GM12878 (cell line): ENCODE data around the gene POU5F1. TPM values are rescaled to one million over a fixed set of nuclear protein-coding genes. Genes with fewer than 3 reads are reported as not detected.

Experiments
- ATAC-seq: fragments of 200-7000 bp; cut with Tn5 transposase; 3 replicates; pipeline ENCODE4 v1.9.1; 2020; ENCODE audit warnings: mild to moderate bottlenecking, moderate library complexity
- BruUV-seq: library from RNA; stranded (reverse); fragments of 400-500 nt; replicated peaks from 2 replicates; lab custom pipeline; 2021; lab: Mats Ljungman, UMichigan
- CTCF ChIA-PET: fragments of 300-600 bp; sonication (Branson Sonifier 250); formaldehyde crosslinking; extraction: SDS; loops from one replicate; lab custom pipeline; 2021; ENCODE audit warnings: inconsistent platforms; lab: Yijun Ruan, JAX
- POLR2A ChIA-PET: fragments of 350-600 bp; formaldehyde crosslinking; extraction: SDS; loops from one replicate; lab custom pipeline; 2021; ENCODE audit warnings: inconsistent platforms; lab: Charles Lee
- RAD21 ChIA-PET: fragments of 300-600 bp; sonication (Branson Sonifier 250); formaldehyde crosslinking; loops from one replicate; lab custom pipeline; 2023; ENCODE audit warnings: antibody characterized with exemption; ENCODE audit not compliant: unreplicated experiment; lab: Charles Lee
- SMC1A ChIA-PET: fragments of 300-600 bp; sonication (Branson Sonifier 250); formaldehyde crosslinking; loops from one replicate; lab custom pipeline; 2023; ENCODE audit not compliant: unreplicated experiment, uncharacterized antibody; lab: Charles Lee
- DNase-seq: peaks from one replicate; pipeline ENCODE4 v3.0.0-alpha.2; 2011; ENCODE audit warnings: low read depth, low spot score
- FAIRE-seq: peaks from 3 replicates; lab custom pipeline; 2011; peaks lifted over from hg19 to GRCh38; lab: Jason Lieb, UNC
- H2AFZ ChIP-seq: 2 replicates; pipeline ENCODE4 v1.6.0; 2011; ENCODE audit warnings: low read depth, low read length, control low read depth; ENCODE audit not compliant: control insufficient read depth
- H3K27ac ChIP-seq: 2 replicates; pipeline ENCODE4 v1.5.1; 2011; ENCODE audit warnings: control low read depth; ENCODE audit not compliant: control insufficient read depth, insufficient read depth
- H3K27me3 ChIP-seq, 2 experiments: replicated peaks in 1 of 2; 2 replicates each; pipeline versions ENCODE4 v1.6.0 to v1.6.1; 2011; ENCODE audit warnings: low read length in 1 of 2; ENCODE audit not compliant: control insufficient read depth in 2 of 2, insufficient read depth in 2 of 2
- H3K36me3 ChIP-seq, 2 experiments: 2 replicates each; pipeline ENCODE4 v1.5.1; 2011; ENCODE audit warnings: low read length in 1 of 2; ENCODE audit not compliant: control insufficient read depth in 2 of 2, insufficient read depth in 2 of 2
- H3K4me1 ChIP-seq: 2 replicates; pipeline ENCODE4 v1.6.1; 2011; ENCODE audit warnings: mild to moderate bottlenecking, low read length, moderate library complexity, mixed read lengths; ENCODE audit not compliant: control insufficient read depth, insufficient read depth
- H3K4me2 ChIP-seq: 2 replicates; pipeline ENCODE4 v1.6.0; 2011; ENCODE audit warnings: control low read depth; ENCODE audit not compliant: control insufficient read depth, insufficient read depth
- H3K4me3 ChIP-seq: fragments of 200-600 bp; sonication (generic); 2 replicates; pipeline ENCODE4 v1.5.1; 2016
- H3K79me2 ChIP-seq: 2 replicates; pipeline ENCODE4 v1.6.0; 2011; ENCODE audit warnings: low read length; ENCODE audit not compliant: control insufficient read depth, insufficient read depth
- H3K9ac ChIP-seq: 2 replicates; pipeline ENCODE4 v1.8.0; 2011; ENCODE audit warnings: low read length, control low read depth, mixed read lengths; ENCODE audit not compliant: control insufficient read depth, insufficient read depth
- H3K9me3 ChIP-seq: replicated peaks from 3 replicates; pipeline ENCODE4 v1.5.1; 2011; ENCODE audit warnings: mild to moderate bottlenecking, low read length; ENCODE audit not compliant: control insufficient read depth, insufficient read depth
- H4K20me1 ChIP-seq: 2 replicates; pipeline ENCODE4 v1.6.0; 2011; ENCODE audit not compliant: control insufficient read depth, insufficient read depth
- EGR1 ChIP-seq, 2 experiments: IDR thresholded peaks; 1 replicate in 1 of 2; 2 replicates in 1 of 2; pipeline ENCODE4 v1.6.1; 2011 to 2012; ENCODE audit warnings: low read depth in 2 of 2, low read length in 2 of 2, borderline replicate concordance in 1 of 2, mild to moderate bottlenecking in 1 of 2, moderate library complexity in 1 of 2
- ETV6 ChIP-seq, 2 experiments: fragments of 450-650 bp in 1 of 2; IDR thresholded peaks in 1 of 2; conservative IDR thresholded peaks in 1 of 2; 2 replicates each; pipeline ENCODE4 v1.6.1; 2014; ENCODE audit warnings: antibody characterized with exemption in 1 of 2, borderline replicate concordance in 1 of 2, low read depth in 1 of 2, mild to moderate bottlenecking in 1 of 2, moderate library complexity in 1 of 2
- KLF5 ChIP-seq: fragments of 450-650 bp; IDR thresholded peaks from 2 replicates; pipeline ENCODE4 v1.6.1; 2014; ENCODE audit warnings: mild to moderate bottlenecking; ENCODE audit not compliant: partially characterized antibody
- LARP7 ChIP-seq: fragments of 450-650 bp; IDR thresholded peaks from 2 replicates; pipeline ENCODE4 v1.6.1; 2017; ENCODE audit warnings: mild to moderate bottlenecking
- NR2C1 ChIP-seq: fragments of 450-650 bp; IDR thresholded peaks from 2 replicates; pipeline ENCODE4 v1.6.1; 2017; ENCODE audit warnings: antibody characterized with exemption, mild to moderate bottlenecking, moderate library complexity
- NR2F1 ChIP-seq: fragments of 450-650 bp; conservative IDR thresholded peaks from 2 replicates; pipeline ENCODE4 v1.6.1; 2017; ENCODE audit warnings: mild to moderate bottlenecking
- RAD21 ChIP-seq: IDR thresholded peaks from 2 replicates; pipeline ENCODE4 v1.6.1; 2011; ENCODE audit warnings: mild to moderate bottlenecking, low read depth, low read length, moderate library complexity; ENCODE audit not compliant: insufficient read depth
- RBBP5 ChIP-seq: fragments of 200-600 bp; sonication (generic); conservative IDR thresholded peaks from 2 replicates; pipeline ENCODE4 v1.6.1; 2016
- SMAD1 ChIP-seq: fragments of 450-650 bp; IDR thresholded peaks from 2 replicates; pipeline ENCODE4 v1.6.1; 2018; ENCODE audit warnings: mild to moderate bottlenecking, low read depth; ENCODE audit not compliant: partially characterized antibody
- WGBS: methylation state at CpG from one replicate; pipeline ENCODE4 v1.1.6; 2016; ENCODE audit warnings: low lambda C conversion rate; ENCODE audit not compliant: insufficient replicate concordance, insufficient coverage; ENCODE audit errors: missing lambda C conversion rate; 5-methylcytosine and 5-hydroxymethylcytosine counted together
- in situ Hi-C: fragments of 300-500 bp; cut with MboI; formaldehyde crosslinking; loops from 9 replicates; pipeline ENCODE4 v1.14.3; 2018; ENCODE audit warnings: mixed read lengths
- intact Hi-C: fragments of 100-400 bp; cut with micrococcal nuclease; formaldehyde crosslinking; loops from one replicate; pipeline ENCODE4 v1.14.2; 2022; ENCODE audit not compliant: unreplicated experiment
- polyA plus RNA-seq, 11 experiments: library from polyadenylated mRNA; depleted of rRNA in 4 of 11; unstranded in 6 of 11; stranded (reverse) in 5 of 11; fragments of >200 nt; fragmentation: Nextera tagmentation in 4 of 11; fragmentation: Illumina TruSeq in 1 of 11; extraction: Ambion mirVana in 4 of 11; extraction: Trizol in 1 of 11; gene quantifications; 1 replicate in 1 of 11; 2 replicates in 10 of 11; pipeline versions ENCODE4 v1.2.1 to v1.2.3, GENCODE V29; 2011 to 2016; ENCODE audit warnings: inconsistent platforms in 2 of 11, missing spikeins in 2 of 11, low read depth in 1 of 11
- total RNA-seq, 4 experiments: library from RNA; depleted of rRNA in 3 of 4; stranded (reverse); fragments of >200 nt in 3 of 4; fragmentation: Illumina TruSeq in 1 of 4; extraction: Trizol in 1 of 4; gene quantifications; 2 replicates each; pipeline versions ENCODE4 v1.2.1 to v1.2.3, GENCODE V29; 2013 to 2021

POU5F1 gene
- total and polyA plus RNA-seq, 10 of the 15 experiments (the other 5 are each of a cell fraction or from before 2014, with no cell fraction given) = 1.4 to 5.5 (median 3.2) TPM

DNA sequence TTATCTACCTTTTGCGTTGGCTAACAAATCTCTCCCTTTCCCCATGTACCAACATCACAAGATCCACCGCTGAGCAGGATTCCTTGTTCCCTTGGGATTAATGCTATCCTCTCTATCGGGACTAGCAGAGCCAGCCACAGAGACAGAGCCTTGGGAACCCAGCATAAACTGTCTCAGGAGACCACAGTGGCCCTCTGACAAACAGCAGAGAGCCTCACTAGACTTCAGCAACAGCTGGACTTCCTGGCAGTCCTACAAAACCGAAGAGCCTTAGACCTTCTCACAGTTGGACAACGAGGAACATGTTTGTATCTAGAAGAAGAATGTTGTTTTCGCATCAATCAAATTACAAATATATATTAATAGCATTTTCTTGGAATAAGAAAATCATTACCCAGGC lies 39.6 kb upstream of the POU5F1 start:
- DNase-seq (no peak), FAIRE-seq (no peak), ATAC-seq (no peak)
- no peak overlapping the region for H3K4me3 ChIP-seq
- H3K79me2 ChIP-seq = no peaks in the 10 kb centered on the region
- POLR2A ChIA-PET = interaction anchor here (1.2 kb wide), 1 partner anchor 21 kb away, joined by 4 read pairs; no protein-coding TSS in a partner anchor
- in situ Hi-C loops (no loop called here), intact Hi-C loops (no loop called here)
- CTCF ChIA-PET = interaction anchor here (1.0 to 1.3 kb wide), 3 partner anchors 81 to 166 kb away, joined by 3 to 5 read pairs (median 3); no protein-coding TSS in a partner anchor
- H2AFZ ChIP-seq = no peak overlapping the region
- no peaks in the 10 kb centered on the region for H3K27me3 ChIP-seq
- SMC1A ChIA-PET = interaction anchor here (0.7 to 1.2 kb wide), 3 partner anchors 9 to 123 kb away, joined by 3 to 4 read pairs (median 4); no protein-coding TSS in a partner anchor
- H3K27ac ChIP-seq = no peak overlapping the region
- TF ChIP-seq RBBP5 (no peak), EGR1 (IDR thresholded peaks at IDR 0.05; ENCODE audit: borderline replicate concordance in 1 of 2, low read depth in 2 of 2, low read length in 2 of 2) (no peak), ETV6 (conservative IDR thresholded peaks at IDR 0.05 in 1 of 2, IDR thresholded peaks at IDR 0.05 in 1 of 2; ENCODE audit: borderline replicate concordance in 1 of 2, low read depth in 1 of 2) (no peak), RAD21 (no peak), SMAD1 (no peak), LARP7 (no peak), NR2F1 (no peak), NR2C1 (no peak), KLF5 (no peak)
- H3K4me1 ChIP-seq = no peaks in the 10 kb centered on the region
- H3K9me3 ChIP-seq = no peaks in the 10 kb centered on the region
- 53% methylated on average over 6 of the region's 6 CpGs for WGBS
- RAD21 ChIA-PET = no interaction called here
- no peak overlapping the region for H3K4me2 ChIP-seq
- H3K36me3 ChIP-seq = no peaks in the 10 kb centered on the region
- no peak overlapping the region for H3K9ac ChIP-seq
- H4K20me1 ChIP-seq = no peaks in the 10 kb centered on the region; the same call in 1 of the 2 replicates
- no TSS peak for BruUV-seq
